Calu3 (cell line): Measurements from ENCODE around the gene PLCH2. TPM values are rescaled to one million over a fixed set of nuclear protein-coding genes. Genes with fewer than 3 reads are reported as not detected.

Experiments used
- BruUV-seq: library from RNA; stranded (reverse); fragments of 400-500 nt; replicated peaks from 2 replicates; lab custom pipeline; 2021; lab: Mats Ljungman, UMichigan
- CTCF ChIA-PET: fragments of 300-600 bp; sonication (Branson Sonifier 250); formaldehyde crosslinking; loops from one replicate; lab custom pipeline; 2022; ENCODE audit warnings: antibody characterized with exemption; lab: Charles Lee
- DNase-seq: peaks from one replicate; pipeline ENCODE4 v3.0.0; 2022
- H3K27ac Mint-ChIP-seq: one replicate; pipeline ENCODE4 v1.8.0; 2022; ENCODE audit warnings: mixed read lengths; ENCODE audit not compliant: unreplicated experiment
- H3K27me3 Mint-ChIP-seq: one replicate; pipeline ENCODE4 v1.8.0; 2022; ENCODE audit warnings: mixed read lengths; ENCODE audit not compliant: unreplicated experiment
- H3K36me3 Mint-ChIP-seq: one replicate; pipeline ENCODE4 v1.8.0; 2022; ENCODE audit warnings: mild to moderate bottlenecking, moderate library complexity, mixed read lengths; ENCODE audit not compliant: insufficient read depth, unreplicated experiment
- H3K4me1 Mint-ChIP-seq: one replicate; pipeline ENCODE4 v1.8.0; 2022; ENCODE audit warnings: mild to moderate bottlenecking, low read depth, mixed read lengths; ENCODE audit not compliant: unreplicated experiment
- H3K4me3 Mint-ChIP-seq: one replicate; pipeline ENCODE4 v1.8.0; 2022; ENCODE audit warnings: mild to moderate bottlenecking, low read depth, moderate library complexity, mixed read lengths; ENCODE audit not compliant: unreplicated experiment
- H3K9me3 Mint-ChIP-seq: one replicate; pipeline ENCODE4 v1.8.0; 2022; ENCODE audit warnings: low read depth, mixed read lengths; ENCODE audit not compliant: unreplicated experiment
- intact Hi-C: fragments of 100-400 bp; cut with micrococcal nuclease; formaldehyde crosslinking; loops from one replicate; pipeline ENCODE4 v1.10.0; 2022; ENCODE audit not compliant: unreplicated experiment
- total RNA-seq: library from RNA; stranded (reverse); gene quantifications from 2 replicates; pipeline ENCODE4 v1.2.3, GENCODE V29; 2022
- TF ChIP-seq, protein P1 (sequence below): fragments of 200-600 bp; IDR thresholded peaks from one replicate; pipeline ENCODE4 v1.8.0; 2022; ENCODE audit warnings: antibody characterized with exemption; ENCODE audit not compliant: unreplicated experiment

PLCH2 gene
- total RNA-seq, 1 experiment from 2014 or later: 3.1 TPM

DNA sequence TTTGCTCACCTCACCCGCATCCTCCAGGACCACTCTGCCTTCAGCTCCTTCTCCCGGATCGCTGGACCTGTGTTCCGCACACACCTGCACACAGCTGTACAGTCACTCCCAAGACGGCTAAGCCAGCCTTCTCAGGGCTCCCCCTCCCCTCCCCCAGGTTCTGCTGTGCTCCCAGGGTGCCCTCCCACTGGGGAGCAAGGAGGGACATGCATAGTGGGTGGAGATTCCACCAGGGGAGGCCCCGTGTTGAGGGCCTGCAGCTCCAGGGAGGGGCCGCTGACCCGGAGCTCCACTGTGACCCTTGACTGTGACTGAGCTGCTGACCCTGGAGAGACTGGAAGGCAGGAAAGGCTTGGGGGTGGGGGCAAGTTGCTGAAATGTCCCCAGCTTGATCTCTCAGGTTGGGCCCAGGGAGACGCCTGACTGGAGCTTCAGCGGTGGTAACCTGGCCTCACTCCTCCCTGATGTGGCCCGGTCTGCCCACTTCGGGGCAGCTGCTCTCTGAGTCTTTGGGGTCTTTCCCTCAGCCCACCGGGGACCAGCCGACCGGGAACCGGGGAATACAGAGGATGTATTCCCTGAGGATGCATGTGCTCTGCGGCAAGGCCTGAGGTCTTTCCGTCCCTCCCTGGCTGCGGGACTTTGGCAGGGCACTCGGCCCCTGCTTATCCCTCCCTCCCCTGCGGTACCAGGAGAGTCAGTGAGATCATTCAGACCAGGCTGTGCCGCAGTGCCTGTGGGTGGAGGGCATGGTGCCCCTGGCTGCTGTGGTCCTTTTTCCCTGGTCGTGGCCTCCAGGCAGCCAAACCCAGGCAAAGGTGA is 28.6 kb upstream of the PLCH2 start:
- Mint-ChIP-seq H3K4me1 (no peaks in the 10 kb centered on the region), H3K27ac (no peak overlapping the region), H3K9me3 (no peaks in the 10 kb centered on the region), H3K4me3 (no peak overlapping the region), H3K36me3 (peaks cover 3% of the 10 kb centered on the region), H3K27me3 (peaks cover 16% of the 10 kb centered on the region)
- no TSS peak for BruUV-seq
- TF ChIP-seq, protein P1, sequence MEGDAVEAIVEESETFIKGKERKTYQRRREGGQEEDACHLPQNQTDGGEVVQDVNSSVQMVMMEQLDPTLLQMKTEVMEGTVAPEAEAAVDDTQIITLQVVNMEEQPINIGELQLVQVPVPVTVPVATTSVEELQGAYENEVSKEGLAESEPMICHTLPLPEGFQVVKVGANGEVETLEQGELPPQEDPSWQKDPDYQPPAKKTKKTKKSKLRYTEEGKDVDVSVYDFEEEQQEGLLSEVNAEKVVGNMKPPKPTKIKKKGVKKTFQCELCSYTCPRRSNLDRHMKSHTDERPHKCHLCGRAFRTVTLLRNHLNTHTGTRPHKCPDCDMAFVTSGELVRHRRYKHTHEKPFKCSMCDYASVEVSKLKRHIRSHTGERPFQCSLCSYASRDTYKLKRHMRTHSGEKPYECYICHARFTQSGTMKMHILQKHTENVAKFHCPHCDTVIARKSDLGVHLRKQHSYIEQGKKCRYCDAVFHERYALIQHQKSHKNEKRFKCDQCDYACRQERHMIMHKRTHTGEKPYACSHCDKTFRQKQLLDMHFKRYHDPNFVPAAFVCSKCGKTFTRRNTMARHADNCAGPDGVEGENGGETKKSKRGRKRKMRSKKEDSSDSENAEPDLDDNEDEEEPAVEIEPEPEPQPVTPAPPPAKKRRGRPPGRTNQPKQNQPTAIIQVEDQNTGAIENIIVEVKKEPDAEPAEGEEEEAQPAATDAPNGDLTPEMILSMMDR: no peak
- intact Hi-C loops: no loop called here
- DNase-seq: no peak
- CTCF ChIA-PET: no interaction called here

DNA sequence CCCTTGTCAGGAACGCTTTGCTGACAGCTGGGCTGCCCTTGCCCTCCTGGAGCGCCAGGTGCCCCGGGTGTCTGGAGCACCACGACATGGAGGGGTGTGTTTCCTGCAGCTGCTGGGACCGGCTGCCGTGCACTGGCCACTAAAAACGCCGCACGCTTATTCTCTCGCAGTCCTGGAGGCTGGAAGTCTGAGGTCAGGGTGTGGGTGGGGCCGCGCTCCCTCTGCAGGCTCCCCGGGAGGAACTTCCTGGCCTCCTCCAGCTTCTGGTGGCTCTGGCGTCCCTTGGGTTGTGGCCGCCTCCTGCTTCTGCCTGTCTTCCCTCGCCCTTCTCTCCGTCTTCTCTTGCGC is 28.0 kb upstream of the PLCH2 start:
- BruUV-seq: no TSS peak
- intact Hi-C loops: no loop called here
- TF ChIP-seq, protein P1: no peak
- Mint-ChIP-seq H3K4me3 (no peak overlapping the region), H3K36me3 (peaks cover 6% of the 10 kb centered on the region), H3K9me3 (no peaks in the 10 kb centered on the region), H3K4me1 (no peaks in the 10 kb centered on the region), H3K27ac (no peak overlapping the region), H3K27me3 (peaks cover 12% of the 10 kb centered on the region)
- DNase-seq: no peak
- CTCF ChIA-PET: no interaction called here

DNA sequence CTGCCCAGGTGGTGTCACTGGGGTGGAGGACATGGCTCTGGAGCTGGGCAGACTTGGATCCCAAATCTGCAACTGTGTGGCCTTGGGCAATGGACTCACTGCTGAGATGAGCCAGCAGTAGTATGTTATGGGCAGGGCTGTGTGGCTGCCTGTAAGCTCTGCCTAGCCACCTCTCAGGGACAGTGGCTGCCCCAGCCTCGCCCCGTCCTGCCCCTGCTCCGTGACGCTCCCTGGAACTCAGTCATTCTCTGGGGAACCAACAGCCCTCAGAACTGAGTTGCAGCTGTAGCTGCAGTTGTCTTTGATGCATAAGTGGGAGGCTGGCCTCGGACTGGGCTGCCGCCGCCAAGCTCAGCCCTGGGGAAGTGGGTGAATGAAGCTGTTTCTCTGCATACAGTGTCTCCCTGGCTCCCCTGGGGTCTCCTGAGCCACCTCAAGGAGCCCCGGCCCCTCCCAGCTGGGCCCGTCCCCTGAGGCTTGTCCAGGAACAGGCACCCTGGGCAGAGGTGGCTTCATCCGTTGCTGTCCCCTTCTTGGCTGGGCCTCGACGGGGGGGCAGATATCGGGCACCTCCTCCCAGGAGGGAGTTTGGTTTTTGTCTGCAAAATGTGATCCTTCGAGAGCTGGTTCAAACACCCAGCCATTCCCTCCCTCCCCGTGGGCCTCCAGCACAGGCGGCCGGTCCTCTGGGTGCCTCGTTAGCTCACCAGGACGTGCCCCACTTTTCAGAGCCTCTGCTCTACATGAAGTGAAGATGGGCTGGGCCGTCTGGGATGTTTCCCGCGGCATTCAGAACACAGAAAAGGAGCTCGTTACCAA is 26.2 kb upstream of the PLCH2 start:
- CTCF ChIA-PET: interaction anchor here (0.7 kb wide), 1 partner anchor 126 kb away, joined by 5 read pairs; no protein-coding TSS in a partner anchor
- TF ChIP-seq, protein P1: no peak
- H3K36me3 Mint-ChIP-seq: peaks cover 8% of the 10 kb centered on the region
- DNase-seq: no peak
- H3K4me1 Mint-ChIP-seq: no peaks in the 10 kb centered on the region
- H3K4me3 Mint-ChIP-seq: no peak overlapping the region
- no peaks in the 10 kb centered on the region for H3K9me3 Mint-ChIP-seq
- BruUV-seq: no TSS peak
- peaks cover 9% of the 10 kb centered on the region for H3K27me3 Mint-ChIP-seq
- intact Hi-C loops: no loop called here
- H3K27ac Mint-ChIP-seq: no peak overlapping the region

DNA sequence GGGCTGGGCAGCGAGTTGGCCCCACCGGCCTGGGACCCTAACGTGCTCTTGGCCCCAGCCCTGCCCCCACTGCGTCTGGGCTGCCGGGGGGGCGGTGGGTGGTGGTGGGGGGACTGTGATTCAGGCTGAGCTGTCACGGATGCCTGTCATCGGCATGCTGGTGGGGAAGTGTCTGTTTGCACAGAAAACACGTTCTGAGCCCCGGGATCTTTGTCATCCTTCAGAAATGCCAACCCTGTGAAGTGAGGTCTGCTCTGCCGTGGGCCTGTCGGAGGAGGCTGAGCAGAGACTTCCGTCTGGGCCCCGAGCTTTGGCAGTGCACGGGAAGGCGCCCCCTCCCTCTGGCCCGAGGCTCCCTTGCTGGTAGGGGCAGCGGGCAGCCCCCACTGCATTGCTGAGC is 24.3 kb upstream of the PLCH2 start:
- H3K4me1 Mint-ChIP-seq: no peaks in the 10 kb centered on the region
- DNase-seq: peak; percentile 12
- intact Hi-C loops: no loop called here
- no peak overlapping the region for H3K4me3 Mint-ChIP-seq
- H3K27me3 Mint-ChIP-seq: no peaks in the 10 kb centered on the region
- H3K27ac Mint-ChIP-seq: no peak overlapping the region
- CTCF ChIA-PET: no interaction called here
- BruUV-seq: no TSS peak
- peaks cover 5% of the 10 kb centered on the region for H3K36me3 Mint-ChIP-seq
- no peaks in the 10 kb centered on the region for H3K9me3 Mint-ChIP-seq
- TF ChIP-seq, protein P1: no peak
